HG03442 (cell line): ENCODE results near the gene TCIRG1.

ENCODE experiments used
- ATAC-seq: cut with Tn5 transposase; IDR thresholded peaks from one replicate; pipeline ENCODE4 v1.9.1; 2021; ENCODE audit warnings: mild to moderate bottlenecking, moderate library complexity; ENCODE audit not compliant: unreplicated experiment

Gene TCIRG1

GRCh38 chr11:68016904-68017817 lies 21.7 kb upstream of the TCIRG1 start:
- ATAC-seq: no peak

GRCh38 chr11:68017980-68018729 lies 20.7 kb upstream of the TCIRG1 start:
- ATAC-seq: no peak

GRCh38 chr11:68018730-68019190 lies 20.1 kb upstream of the TCIRG1 start:
- ATAC-seq: no peak

- ATAC-seq: no peak
Measured at GRCh38 chr11:68019486-68019885, 19.3 kb upstream of the TCIRG1 start.

GRCh38 chr11:68020575-68020974 lies 18.2 kb upstream of the TCIRG1 start:
- no peak for ATAC-seq

- no peak for ATAC-seq
Measured at GRCh38 chr11:68021167-68021787, 17.5 kb upstream of the TCIRG1 start.

- ATAC-seq: no peak
Measured at GRCh38 chr11:68022531-68022930, 16.3 kb upstream of the TCIRG1 start.

GRCh38 chr11:68024508-68024907 lies 14.3 kb upstream of the TCIRG1 start:
- ATAC-seq: no peak

GRCh38 chr11:68025047-68025446 lies 13.8 kb upstream of the TCIRG1 start:
- ATAC-seq: no peak

- ATAC-seq: no peak
Measured at GRCh38 chr11:68026391-68027105, 12.3 kb upstream of the TCIRG1 start.

GRCh38 chr11:68027667-68028066 lies 11.2 kb upstream of the TCIRG1 start:
- ATAC-seq: no peak

GRCh38 chr11:68028802-68029545 lies 9.9 kb upstream of the TCIRG1 start:
- ATAC-seq: no peak

GRCh38 chr11:68030318-68031143 lies 8.3 kb upstream of the TCIRG1 start, which contains the start of gene NDUFS8:
TSS of gene NDUFS8 (plus strand) at chr11:68030681. CDS start at chr11:68032152, 1,471 bp downstream.
- peak; percentile 83 for ATAC-seq

GRCh38 chr11:68031144-68031464 lies 7.7 kb upstream of the TCIRG1 start:
- ATAC-seq: no peak

GRCh38 chr11:68032003-68032402 lies 6.8 kb upstream of the TCIRG1 start:
- no peak for ATAC-seq

- ATAC-seq: no peak
Measured at GRCh38 chr11:68032997-68033707, 5.7 kb upstream of the TCIRG1 start.

GRCh38 chr11:68033708-68034045 lies 5.1 kb upstream of the TCIRG1 start:
- no peak for ATAC-seq

GRCh38 chr11:68035266-68035876 lies 3.5 kb upstream of the TCIRG1 start:
- no peak for ATAC-seq
